ENCODE measurements around the gene SLC7A7. TPM values are rescaled to one million over a fixed set of nuclear protein-coding genes. Genes with fewer than 3 reads are reported as not detected.
A peak's percentile ranks its signal among the peaks of the same experiment; 100 is the strongest.
"Not testable (repeated sequence)": the region's sequence is repeated elsewhere in the genome, so short reads cannot be mapped to it uniquely, and the experiment has no call there.

The SLC7A7 gene
- 1.1 and 2.0 TPM in 2 replicates for total RNA-seq (2014; rRNA removed; shearing (Covaris generic))
- 0.54 and 1.1 TPM in 2 replicates for polyA plus RNA-seq (2015; cell fraction: cytosol; rRNA removed)
- polyA plus RNA-seq (2015; cell fraction: nucleus; rRNA removed), result 2.6 and 3.3 TPM in 2 replicates

DNA sequence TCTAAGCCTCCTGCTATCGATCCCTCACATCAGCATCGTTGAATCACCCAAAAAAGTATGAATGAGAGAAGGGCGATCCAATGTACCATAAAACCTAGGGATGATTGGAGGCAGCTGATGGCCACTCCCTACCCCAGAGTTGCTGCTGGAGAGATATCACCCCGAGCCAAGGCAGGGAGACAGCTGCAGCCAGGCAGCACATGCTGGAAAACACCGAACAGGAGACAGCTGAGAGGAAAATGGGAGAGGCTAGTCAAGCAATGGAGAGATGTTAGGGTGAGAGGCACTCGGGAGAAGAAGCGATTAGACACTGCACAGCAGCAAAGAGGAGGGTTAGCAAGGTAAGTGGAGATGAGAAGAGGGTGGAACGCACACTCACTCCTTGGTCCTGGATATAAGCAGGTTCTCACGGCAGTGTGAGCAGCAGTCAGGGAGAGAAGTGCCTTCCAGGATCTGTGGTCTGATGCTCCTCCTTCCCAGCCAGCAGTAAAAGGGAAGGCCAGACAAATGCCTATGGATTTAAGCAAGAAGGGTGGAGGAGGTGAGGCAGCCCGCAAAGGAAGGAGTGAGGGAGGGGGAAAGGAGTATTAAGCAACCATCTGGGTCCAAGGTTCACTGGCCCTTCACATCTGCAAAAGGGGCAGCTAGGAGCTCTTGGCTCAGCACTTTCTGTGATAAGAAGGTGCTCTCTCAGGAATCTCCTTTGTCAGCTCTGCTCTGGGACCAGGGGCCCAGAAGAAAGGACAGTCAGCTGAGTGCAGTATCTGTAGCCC, at the start of gene SLC7A7:
Gene SLC7A7, minus strand, starts transcription at position 495 of the 773 bp plus-strand sequence. CDS start 2,037 bp downstream, outside the sequence.
- no peak for DNase-seq (ENCODE audit: low read depth)

DNA sequence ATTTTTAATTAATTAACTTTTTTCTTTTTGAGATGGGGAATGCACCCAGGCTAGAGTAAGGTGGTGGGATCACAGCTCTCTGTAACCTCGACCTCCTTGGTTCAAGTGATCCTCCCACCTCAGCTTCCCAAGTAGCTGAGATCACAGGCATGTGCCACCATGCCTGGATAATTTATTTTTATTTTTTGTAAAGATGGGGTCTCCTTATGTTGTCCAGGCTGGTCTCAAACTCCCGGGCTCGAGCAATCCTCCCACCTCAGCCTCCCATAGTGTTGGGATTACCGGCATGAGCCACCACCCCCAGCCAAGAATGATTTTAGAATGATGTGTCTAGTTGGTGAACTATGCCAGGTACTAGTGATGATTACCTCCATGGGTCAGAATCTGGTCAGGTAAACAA, 49.7 kb upstream of the SLC7A7 start:
- DNase-seq (ENCODE audit: low read depth), result no peak

DNA sequence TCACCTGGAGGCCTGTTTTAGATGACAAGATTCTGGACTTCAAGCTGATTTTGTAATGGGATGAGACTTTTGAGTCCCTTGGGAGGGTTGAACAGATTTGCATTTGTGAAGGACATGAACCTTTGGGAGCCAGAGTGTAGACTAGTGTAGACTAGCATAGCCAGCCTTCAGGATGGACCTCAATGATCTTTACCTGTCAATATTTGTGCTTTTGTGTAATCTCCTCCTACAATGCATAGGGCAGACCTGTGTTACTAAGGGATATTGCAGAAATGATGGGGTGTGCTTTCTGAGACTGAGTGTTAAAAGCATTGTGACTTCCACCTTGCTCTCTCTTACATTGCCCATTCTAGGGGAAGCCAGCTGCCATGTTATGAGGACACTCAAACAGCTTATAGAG, 46.4 kb upstream of the SLC7A7 start:
- DNase-seq (ENCODE audit: low read depth), result no peak

GRCh38 chr14:22860377-22860776, 45.1 kb upstream of the SLC7A7 start:
- DNase-seq (ENCODE audit: low read depth), result not testable (repeated sequence)

DNA sequence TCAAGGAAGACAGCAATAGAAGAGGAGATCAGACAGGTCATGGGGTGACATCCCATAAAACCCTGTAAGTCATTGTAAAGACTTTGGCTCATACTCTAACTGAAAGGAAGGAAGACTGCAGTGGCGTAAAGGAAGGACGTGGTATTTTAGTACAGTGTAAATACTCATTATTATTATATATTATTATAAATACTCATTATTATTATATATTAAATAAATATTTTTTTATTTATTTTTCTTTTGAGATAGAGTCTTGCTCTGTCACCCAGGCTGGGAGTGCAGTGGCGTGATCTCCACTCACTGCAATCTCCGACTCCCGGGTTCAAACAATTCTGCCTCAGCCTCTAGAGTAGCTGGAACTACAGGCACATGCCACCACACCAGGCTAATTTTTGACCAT, 41.2 kb upstream of the SLC7A7 start:
- DNase-seq (ENCODE audit: low read depth), result no peak

DNA sequence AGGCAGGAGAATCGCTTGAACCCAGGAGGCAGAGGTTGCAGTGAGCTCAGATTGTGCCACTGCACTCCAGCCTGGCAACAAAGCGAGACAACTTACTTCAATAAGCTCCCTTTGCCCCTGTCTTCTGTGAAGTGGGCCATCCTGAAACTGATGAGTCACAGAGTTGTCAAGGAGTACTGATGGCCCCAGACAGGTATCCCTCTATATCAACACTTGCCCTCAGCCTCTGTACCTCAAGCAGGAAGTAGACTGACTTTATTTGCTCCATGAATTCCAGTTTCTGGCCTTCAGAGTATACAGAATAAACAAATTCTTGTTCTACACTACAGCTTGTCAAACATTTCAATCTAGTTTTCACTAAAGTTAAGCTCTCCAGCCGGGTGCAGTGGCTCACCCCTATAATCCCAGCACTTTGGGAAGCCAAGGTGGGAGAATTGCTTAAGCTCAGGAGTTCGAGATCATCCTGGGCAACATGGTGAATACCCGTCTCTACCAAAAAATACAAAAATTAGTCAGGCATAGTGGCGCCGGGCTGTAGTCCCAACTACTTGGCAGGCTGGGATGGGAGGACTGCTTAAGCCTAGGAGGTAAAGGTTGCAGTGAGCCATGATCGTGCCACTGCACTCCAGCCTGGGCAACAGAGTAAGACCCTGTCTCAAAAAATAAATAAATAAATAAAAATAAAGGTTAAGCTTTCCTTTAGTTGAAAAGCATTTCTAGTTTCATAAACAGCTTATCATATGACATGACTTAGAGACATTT, 39.9 kb upstream of the SLC7A7 start:
- no peak for DNase-seq (ENCODE audit: low read depth)

GRCh38 chr14:22854296-22854695, 39.1 kb upstream of the SLC7A7 start:
- not testable (repeated sequence) for DNase-seq (ENCODE audit: low read depth)

DNA sequence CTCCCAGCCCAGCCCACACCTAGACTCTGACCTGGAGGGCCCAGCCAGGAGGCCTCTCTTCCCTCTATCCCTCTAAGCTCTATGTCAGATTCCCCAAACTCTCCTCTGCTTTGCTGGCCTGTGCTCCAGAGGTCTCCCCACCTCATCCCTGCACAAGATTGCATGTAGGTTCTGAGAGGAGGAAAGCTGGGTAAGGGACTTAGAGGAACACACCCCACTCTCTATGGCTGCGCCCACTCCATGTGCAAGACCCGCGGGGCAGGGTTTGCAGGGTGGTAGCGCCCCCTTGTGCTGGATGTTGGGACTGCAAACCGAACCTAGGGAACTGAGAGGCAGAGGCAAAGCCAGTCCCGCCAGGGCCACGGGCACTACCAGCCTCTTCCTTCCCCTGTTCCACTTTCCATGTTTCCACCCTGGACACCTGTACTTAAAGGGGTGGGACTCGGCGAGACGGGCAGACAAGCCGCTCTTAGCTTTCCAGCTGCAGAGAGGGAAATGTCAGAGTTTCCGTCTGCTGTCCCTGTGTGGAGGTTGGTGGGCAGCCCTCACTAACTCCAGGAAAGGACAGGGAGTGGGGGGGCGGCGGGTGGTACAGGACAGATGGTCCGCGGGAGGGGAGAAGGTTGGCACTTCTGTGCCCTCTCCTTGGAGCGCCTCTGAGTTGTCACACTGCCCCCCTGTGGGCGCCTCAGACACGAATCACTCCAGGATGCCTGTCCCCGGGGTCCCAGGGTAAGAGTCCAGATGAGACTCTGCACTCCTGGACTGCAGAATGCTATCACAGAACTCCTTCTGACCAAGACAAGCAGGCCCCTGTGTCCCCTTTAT, 37.9 kb upstream of the SLC7A7 start:
- DNase-seq (ENCODE audit: low read depth), result peak; percentile 92

GRCh38 chr14:22852599-22852939, 37.3 kb upstream of the SLC7A7 start:
- DNase-seq (ENCODE audit: low read depth), result no peak

GRCh38 chr14:22852178-22852577, 36.9 kb upstream of the SLC7A7 start:
- not testable (repeated sequence) for DNase-seq (ENCODE audit: low read depth)

DNA sequence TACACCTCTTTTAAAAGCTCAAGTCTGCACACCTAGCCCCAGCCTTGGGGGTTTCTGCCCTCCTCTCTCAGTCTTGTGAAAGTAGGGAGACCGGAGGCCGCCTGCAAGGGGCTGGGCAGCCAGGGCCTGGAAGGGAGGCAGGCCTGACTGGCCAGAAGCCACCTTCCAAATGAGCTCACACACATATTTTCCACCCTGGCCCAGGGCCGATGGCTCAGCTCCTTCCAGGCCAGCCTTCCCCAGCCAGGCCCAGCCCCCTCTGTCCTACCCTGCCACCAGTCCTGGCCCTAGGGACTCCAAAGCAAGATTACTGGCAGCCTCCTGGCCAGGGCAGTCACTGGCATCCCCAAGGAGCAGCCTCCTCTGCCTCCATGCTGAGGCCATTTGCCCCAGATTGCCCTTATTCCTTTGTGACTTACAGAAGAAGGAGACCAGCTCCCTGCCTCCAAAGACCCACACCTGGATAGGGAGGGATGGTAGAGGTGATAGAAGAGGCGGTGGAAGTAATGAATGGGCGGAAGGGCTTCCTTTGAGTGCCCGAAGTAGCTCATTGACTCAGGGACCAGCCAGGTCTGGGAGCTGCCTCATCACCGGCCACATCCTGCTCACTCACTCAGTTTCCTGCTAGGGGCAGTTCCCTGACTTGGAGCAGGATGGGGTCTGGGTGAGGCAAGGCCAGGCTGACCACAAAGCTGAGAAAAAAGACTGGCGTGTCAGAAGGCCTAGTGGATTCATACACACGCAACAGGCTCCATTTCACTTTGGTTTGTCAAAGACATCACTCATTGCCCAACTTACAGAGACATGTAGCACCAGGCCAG, 35.9 kb upstream of the SLC7A7 start:
- DNase-seq (ENCODE audit: low read depth), result peak; percentile 100

GRCh38 chr14:22849212-22849819, 34.1 kb upstream of the SLC7A7 start:
- no peak for DNase-seq (ENCODE audit: low read depth)

- DNase-seq (ENCODE audit: low read depth), result peak; percentile 93
Observed at GRCh38 chr14:22848351-22849164, 33.3 kb upstream of the SLC7A7 start.

DNA sequence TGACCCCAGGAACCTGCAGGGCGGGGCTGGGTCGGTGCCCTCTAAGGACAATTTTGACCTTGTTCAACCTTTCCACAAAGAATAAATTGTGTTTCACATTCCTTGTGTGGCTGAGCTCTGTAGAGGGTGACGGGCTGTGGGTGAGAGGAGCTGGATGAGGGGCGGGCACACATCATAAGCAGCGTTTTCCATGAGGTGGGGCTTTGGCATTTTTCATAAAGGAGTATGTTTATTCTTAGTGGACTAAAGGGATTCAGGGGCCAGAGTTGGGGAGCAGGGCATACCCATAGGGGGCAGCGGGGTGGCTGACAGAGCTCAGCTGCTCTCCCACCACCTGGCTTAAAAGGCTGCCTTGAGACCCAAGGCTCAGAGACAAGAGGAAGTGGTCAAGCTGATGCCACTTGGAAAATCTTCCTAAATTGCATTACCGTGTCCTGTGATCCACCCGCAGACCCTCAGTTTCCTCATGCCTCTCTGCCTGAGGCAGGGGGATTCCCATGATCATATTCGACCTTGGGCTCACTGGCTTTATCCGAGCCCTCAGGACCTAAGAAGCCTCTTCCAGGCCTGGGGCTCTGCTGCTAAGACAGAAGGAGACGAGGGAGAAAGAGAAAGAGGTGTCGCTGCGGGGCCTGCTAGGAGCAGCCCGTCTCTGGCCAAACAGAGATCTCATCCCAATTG, 32.6 kb upstream of the SLC7A7 start:
- peak; percentile 69 for DNase-seq (ENCODE audit: low read depth)

GRCh38 chr14:22846811-22847307, 31.6 kb upstream of the SLC7A7 start:
- no peak for DNase-seq (ENCODE audit: low read depth)

DNA sequence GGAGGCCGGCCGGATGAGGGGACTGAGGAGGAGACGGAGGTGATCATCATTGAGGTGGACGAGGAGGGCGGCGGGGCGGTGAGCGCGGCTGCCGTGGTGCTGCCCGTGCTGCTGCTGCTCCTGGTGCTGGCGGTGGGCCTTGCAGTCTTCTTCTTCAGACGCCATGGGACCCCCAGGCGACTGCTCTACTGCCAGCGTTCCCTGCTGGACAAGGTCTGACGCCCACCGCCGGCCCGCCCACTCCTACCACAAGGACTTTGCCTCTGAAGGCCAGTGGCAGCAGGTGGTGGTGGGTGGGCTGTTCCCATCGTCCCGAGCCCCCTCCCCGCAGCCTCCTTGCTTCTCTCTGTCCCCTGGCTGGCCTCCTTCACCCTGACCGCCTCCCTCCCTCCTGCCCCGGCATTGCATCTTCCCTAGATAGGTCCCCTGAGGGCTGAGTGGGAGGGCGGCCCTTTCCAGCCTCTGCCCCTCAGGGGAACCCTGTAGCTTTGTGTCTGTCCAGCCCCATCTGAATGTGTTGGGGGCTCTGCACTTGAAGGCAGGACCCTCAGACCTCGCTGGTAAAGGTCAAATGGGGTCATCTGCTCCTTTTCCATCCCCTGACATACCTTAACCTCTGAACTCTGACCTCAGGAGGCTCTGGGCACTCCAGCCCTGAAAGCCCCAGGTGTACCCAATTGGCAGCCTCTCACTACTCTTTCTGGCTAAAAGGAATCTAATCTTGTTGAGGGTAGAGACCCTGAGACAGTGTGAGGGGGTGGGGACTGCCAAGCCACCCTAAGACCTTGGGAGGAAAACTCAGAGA, 30.8 kb upstream of the SLC7A7 start:
- DNase-seq (ENCODE audit: low read depth), result no peak

- DNase-seq (ENCODE audit: low read depth), result no peak
Observed at GRCh38 chr14:22845103-22845394, 29.8 kb upstream of the SLC7A7 start.

Data from HT1080 (cell line).